HG02642 (cell line): ENCODE measurements around the gene SHROOM3.
"Not testable (repeated sequence)": the region's sequence is repeated elsewhere in the genome, so short reads cannot be mapped to it uniquely, and the experiment has no call there.

Experiments
- ATAC-seq: cut with Tn5 transposase; IDR thresholded peaks from one replicate; pipeline ENCODE4 v1.9.1; 2021; ENCODE audit warnings: mild to moderate bottlenecking; ENCODE audit not compliant: unreplicated experiment, poor library complexity

SHROOM3 gene

DNA sequence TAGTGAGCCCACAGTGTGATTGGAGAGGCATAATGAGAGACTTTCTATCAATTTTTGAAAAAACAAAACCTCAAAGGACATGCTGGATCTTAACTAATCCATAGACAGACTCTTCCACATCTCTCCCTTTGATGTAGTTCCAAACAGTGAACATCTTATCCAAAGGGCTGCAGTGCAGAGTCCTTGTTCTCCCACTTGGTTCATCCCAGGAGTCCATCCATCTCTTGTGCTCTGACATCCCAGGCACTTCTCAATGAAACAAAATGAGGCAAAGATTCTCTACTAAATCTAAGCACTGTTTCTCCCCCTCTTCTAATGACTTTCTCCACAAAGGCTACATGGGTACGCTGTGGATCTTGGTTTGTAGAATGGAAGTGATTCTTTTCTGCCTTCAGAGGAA, 8.3 kb downstream of the SHROOM3 start:
- ATAC-seq, result no peak

DNA sequence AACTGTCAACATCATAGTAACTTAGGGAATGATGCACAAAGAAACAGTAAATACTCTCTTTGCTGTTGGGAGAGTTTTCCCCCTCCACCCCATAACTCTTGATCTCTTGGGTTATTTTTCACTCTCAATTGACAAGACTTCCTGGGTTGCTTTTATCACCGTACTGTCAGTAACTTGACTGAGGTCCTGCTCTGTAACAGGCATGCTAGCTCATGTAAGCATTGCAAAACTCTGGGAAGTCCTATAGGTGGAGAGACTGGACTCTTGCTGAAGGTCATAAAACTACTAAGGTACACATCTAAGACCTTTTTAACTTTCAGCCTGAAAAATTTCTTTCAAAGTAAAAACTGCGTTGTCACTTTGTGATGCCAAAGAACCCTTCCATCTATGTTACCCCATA, 10.9 kb downstream of the SHROOM3 start:
- ATAC-seq, result no peak

DNA sequence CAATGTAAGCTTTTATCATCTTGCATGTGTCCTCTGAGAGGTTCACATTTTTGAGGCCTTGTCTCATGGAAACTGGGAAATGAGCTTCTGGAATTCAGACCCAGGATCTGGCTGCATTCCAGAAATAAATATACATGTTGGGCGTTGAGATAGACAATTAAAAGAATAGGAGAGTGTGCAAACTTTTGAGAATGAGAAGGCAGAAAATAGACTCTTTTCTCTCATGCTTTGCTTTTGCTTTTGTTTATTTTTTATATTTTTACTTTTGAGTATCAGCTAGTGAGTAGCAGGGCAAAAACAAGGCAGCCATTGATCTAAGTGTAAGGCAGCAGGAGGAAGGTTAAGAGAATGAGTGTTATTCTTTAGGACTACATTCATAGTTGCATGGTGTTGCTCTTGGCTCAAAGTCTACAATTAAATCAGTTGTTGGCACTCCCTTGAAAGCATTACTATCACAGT, 12.4 kb downstream of the SHROOM3 start:
- no peak for ATAC-seq

DNA sequence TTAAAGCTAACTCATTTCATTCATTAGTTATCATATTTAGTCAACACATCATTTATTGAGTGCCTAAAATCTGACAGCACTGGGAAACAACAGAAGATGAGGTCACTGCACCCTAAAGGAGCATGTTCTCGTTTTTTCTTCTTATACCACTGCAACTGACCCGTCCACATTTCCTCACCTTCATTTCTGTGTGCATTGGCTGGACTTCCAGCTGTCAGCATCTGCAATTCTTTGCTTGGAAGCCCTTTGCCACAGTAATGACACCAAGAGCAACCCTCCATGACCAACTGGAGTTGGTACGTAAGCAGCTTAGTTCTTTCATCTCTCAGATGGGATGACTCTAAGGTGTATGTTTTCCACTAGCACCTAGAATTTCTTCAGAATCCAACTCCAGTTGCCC, 13.2 kb downstream of the SHROOM3 start:
- ATAC-seq, result no peak

DNA sequence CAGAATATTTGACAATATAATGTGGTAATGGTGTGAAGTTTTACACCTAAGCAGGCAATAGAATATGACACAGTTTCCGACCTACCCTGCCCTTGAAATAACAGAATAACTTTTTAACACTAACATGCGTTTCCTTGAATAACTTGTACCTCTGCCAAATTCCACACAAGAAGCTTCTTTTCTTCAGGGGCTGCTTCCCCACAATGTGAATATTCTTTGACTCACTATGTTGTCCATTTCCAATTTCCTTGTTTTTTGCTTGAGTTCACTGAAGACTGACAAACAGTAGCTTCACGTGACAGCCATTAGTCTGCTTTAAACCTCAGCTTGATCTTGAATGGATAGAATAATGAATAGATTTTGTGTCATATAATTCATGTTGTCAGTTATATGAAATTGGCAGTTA, 14.3 kb downstream of the SHROOM3 start:
- ATAC-seq, result no peak

DNA sequence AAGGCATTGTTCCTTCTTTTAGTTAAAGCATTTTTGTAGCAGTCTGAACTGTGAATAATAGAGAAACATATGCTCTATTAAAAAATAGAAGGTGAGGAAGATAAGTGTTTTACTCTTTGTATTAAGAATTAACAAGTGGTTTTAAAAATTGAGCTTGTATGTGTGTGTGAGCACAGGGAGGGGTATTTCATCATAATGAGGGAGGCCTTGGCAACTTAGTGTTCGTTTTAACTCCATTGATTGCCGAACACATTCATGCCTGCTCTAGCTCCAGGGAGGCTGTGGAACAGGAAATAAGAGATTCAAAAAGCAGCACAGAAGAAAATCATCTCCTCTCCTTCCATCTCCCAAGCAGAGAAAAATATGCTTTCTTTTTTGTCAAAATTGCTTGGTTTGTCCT, 14.8 kb downstream of the SHROOM3 start:
- no peak for ATAC-seq

DNA sequence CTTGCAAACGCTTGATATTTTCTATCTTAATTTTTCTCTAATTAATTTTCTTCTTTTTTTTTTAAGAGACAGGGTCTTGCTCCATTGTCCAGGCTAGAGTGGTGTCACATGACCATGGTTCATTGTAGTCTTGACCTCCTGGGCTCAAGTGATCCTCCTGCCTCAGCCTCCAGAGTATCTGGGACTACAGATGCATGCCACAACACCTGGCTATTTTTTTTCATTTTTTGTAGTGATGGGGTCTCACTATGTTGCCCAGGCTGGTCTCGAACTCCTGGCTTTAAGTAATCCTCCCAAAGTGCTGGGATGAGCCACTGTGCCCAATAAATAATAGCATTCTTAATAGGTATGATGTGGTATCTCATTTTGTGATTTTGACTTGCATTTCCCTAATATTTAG, 18.2 kb downstream of the SHROOM3 start:
- no peak for ATAC-seq

DNA sequence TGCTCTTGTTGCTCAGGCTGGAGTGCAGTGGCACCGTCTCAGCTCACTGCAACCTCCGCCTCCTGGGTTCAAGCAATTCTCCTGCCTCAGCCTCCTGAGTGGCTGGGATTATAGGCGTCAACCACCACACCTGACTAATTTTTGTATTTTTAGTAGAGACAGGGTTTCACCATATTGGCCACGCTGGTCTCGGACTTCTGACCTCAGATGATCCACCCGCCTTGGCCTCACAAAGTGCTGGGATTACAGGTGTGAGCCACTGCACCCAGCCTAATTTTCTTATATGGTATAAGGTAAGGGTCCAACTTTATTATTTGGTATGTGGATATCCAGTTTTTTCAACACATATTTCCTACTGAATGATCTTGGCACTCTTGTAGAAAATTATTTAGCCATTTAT, 19.0 kb downstream of the SHROOM3 start:
- not testable (repeated sequence) for ATAC-seq

DNA sequence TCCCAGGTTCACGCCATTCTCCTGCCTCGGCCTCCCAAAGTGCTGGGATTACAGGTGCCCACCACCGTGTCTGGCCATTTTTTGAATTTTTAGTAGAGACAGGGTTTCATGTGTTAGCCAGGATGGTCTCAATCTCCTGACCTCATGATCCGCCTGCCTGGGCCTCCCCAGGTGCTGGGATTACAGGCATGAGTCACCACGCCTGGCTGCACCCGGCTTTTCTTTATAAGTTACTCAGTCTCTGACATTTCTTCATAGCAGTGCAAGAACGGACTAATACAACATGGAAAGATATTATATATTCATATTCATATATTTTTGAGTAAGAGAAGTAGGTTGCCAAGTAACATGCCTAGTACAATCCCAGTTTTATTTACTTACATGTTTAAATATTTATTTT, 22.9 kb downstream of the SHROOM3 start:
- ATAC-seq, result no peak

DNA sequence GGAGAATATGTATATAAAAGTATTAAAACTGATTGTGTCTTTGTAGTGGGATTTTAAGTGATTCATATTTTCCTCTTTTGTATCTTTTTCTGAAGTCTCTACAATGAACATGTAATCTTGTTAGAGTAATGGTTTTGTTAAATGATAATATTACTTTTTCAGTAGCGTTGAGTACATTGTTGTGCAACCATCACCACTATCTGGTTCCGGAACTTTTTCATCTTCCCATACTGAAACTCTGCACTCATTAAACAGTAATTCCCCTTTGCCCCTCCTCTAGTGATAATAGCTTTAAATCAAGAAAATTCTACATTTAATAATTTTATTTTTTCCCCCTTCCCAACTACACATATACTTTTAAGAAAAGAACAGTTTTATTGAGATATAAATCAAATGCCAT, 23.3 kb downstream of the SHROOM3 start:
- ATAC-seq, result no peak

DNA sequence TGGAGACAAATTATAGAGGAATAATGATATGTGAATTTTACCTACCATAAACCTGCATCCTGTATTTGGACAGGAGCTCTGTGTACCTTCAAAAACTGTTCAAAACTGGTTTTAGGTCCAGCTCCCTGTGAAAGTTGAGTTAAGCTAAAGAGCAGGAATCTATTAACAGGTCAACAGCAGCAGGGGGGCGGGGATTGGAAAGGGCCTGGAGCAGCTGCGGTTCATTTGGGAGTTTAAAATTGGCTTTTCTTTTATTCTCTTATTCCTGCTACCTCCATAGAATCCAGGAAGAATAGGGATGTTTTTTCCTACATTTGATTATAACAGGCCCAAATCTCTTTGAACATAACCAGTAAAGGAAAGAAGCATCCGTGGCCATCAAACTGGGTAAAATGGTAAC, 23.8 kb downstream of the SHROOM3 start:
- no peak for ATAC-seq

DNA sequence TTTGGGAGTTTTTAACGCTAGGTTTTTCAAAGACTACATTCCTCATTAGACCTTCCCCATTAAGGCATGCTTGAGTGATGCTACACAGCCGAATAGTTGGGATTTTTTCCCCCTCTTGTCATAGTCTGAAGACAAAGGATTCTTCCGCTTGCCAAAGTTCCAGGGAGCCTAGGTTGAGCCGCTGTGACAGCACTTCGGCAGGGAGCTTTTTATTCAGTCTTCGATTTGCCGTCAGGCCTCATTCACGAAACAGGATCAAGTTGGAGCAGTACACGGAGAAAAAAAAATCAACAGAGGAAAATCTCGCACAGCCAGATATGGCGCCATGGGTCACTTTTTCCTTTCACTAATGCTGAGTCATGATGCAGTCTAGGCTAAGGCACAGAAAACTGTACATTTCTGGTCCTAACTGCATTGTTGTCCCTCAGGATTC, 24.3 kb downstream of the SHROOM3 start:
- ATAC-seq, result no peak

DNA sequence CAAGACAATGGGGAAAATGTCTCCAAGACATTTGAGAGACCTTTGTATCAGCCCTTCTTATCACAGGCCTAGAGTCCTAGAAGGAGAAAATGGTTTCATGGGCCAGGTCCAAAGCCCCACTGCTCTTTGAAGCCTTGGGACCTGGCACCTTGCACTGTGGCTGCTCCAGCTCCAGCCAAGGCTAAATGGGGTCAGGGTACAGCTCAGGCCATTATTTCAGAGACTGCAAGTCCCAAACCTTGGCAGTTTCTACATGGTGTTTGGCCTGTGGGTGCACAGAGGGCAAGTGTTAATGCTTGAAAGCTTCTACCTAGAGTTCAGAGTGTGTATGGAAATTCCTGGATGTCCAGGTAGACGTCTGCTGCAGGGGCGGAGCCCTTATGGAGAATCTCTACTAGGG, 28.5 kb downstream of the SHROOM3 start:
- no peak for ATAC-seq

DNA sequence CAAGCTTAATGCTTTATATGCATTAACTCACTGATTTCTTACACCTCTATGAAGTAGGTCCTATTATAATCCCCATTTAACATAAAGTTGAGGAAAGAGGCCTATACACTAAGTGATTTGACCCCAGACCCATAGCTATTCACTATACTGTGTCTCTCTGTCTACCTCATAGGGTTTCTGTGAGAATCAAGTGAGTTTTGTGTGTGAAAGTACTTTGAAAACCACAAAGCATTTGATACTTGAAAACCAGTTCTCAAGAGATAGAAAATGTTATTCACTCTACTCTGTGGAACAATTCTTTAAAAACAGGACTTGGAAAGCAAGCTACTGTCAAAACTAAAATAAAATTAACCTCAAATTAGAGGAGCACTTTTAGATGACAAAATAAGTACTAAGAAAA, 35.0 kb downstream of the SHROOM3 start:
- no peak for ATAC-seq

DNA sequence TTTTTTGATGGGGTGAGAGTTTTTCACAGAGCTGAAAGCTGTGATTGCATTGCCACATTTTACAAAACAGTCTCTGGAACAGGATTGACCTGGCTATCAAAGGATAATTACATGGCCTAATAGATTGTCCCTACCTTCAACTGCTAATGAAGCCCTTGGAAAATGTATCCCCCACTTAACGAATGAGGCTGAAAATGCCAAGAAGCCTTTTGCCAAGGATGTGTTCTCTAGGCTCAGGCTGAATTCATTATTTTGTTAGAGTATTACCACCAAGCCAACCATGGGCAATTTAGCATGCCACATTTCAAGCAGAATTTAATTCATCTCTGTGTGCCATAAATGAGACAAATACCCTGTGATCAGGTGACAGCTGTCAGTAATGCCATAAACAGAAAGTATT, 35.5 kb downstream of the SHROOM3 start:
- no peak for ATAC-seq

DNA sequence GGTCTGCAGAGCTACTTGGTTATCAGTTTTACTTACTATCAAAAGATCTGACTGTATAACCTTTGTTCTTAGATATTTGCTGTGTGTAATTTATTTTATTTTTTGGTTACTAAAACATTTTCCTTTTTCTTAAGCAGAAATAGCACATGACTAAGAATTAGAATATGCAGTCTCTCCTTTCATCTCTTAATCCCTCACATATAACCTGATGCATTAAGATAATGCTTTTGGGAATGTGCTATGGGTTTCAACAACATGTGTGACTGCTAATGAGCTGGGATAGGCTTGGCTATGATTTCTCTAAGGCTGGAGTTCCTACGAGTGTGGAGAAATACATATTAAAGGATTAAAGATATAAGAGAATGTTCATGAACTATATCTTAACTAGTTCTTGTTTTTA, 41.5 kb downstream of the SHROOM3 start:
- ATAC-seq, result no peak

DNA sequence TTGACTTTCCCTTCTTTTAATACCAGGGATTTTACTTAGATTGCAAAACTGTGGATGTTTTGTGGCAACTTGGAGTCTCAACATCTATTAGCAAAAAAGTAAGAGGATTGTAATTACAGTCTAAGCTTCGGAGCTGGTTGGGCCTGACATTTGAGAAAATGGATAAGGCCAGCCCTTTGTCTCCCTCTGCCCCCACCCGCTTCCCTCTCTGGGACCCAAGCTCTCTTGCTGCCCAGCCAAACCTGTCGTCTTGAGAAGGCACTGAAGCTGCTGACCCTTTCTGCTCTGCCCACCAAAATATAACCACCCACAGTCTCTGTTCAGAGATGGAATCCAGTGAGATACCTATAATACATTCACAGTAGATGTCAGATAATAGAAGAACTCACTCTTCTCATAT, 49.6 kb downstream of the SHROOM3 start:
- no peak for ATAC-seq

DNA sequence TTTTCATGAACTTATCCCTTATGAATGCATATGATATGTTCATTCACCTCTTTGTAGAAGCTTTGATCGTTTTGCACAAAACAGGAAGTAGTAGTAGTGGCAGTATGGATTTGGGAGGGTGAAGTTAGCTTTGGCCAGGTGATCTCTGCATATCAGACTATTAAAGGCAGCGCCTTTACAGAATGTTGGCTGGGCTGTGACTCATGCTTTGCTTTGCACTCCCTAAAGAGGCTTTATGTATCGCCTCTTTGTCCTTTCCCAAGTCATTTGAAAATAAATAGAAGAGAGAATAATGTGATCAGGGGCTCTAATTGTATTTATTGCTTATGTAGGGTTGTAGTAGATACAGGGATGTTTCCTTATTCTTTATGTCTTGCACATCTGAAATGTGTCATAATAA, 50.4 kb downstream of the SHROOM3 start:
- ATAC-seq, result no peak

DNA sequence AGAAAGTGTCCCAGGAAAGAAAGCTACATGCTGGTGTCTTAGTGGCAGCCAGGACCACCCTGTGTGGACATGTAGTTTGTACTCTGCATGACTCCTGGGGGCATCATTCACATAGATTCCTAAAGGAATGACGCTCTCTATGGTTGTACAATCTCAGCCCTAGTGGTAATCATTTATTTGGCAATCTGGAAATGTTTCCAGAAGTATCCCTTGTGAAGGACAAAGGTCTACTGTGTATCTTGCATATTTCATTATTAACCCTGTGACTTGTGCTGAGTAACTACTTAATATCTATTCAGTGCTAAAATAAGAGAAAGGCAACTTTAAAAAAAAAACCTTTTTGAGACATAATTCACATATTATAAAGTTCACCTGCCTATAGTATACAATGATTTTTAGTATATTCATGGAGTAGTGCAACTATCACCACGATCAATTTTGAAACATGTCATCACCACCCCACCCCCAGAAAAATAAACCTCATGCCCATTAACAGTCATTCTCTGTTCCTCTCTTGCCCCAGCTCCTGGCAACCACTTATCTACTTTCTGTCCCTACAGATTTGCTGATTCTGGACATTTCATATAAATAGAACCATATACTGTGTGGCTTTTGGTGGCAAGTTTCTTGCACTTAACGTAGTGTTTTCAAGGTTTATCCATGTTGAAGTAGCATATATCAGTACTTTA, 51.7 kb downstream of the SHROOM3 start:
- no peak for ATAC-seq

DNA sequence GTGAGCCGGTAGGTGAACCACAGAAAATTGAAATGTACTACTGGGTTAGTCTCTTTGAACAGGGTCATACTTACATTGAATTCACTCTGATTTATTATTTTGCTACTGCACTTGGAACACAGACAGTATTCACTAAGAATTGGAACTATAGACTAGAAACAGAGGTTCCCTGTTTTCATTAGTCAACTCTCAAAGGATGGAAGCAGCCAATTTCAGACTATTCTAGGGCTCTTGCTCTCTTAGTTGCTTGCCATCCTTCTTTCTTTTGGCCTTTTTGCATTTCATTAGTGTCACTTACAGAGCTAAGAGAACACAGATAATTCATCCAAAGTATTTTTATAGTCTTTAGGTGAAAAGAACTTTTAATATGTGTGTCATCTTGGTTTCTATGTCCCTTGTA, 52.6 kb downstream of the SHROOM3 start:
- no peak for ATAC-seq

DNA sequence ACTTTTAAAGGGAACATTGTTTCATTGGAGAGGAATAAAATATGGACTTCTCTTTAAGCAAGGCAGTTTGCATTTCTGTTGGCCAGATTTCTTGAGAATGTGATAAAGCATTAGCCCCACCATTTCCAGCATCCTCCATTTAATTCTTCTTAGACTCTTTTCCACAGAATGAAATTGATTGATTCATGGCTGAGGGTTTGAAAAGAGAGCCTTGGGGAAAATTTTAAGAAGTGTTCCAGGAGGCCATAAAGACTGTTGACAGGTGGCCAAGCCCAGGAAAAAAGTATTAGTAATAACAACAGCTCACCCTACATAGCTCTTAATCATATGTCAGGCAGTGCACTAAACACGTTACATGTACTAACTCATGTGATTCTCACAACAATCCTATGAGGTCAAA, 53.4 kb downstream of the SHROOM3 start:
- ATAC-seq, result no peak

DNA sequence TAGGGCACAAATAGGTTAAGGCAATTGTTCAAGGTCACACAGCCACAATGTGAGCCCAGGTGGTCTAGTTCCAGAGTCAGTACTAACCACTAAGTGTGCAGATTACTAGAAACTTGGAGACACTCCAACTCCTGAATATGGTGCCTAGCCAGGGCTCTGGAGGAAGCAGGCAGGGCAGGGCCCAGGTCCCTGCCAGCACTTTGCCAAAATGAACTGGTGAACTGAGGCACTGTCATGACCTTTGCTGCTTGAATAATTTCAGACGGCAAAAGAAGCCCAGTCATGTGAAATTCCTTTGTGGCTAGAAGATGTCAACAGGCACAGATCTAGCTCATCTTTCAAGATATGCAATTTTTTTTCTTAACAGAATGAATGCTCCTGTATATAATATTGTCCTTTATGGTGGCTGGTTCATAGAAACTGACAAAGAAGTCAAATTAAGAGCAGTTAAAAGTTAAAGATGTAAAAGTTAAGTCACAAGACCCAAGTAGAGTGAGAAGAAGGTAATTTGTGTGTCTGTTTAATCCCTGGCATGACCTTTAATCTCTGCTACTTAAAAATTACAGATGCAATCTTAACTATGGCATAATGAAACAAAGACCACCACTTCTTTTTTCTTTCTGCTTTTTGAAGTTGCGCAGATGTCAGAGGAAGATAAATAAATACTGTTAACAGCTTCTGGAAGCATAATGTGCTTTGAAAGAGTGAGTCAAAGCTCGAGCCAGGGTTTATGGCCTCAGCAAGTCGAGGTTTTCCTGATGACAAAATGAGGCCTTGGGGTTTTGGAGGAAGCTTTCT, 54.1 kb downstream of the SHROOM3 start:
- ATAC-seq, result no peak
